Common myeloid progenitor, CD34-positive (primary cell): ENCODE data around the gene SMARCC2. TPM values are rescaled to one million over a fixed set of nuclear protein-coding genes. Genes with fewer than 3 reads are reported as not detected.

Source experiments
- CTCF ChIA-PET: fragments of 350-600 bp; sonication (Branson Sonifier 250); formaldehyde crosslinking; loops from one replicate; lab custom pipeline; 2021; ENCODE audit warnings: antibody characterized with exemption; lab: Charles Lee
- POLR2A ChIA-PET: fragments of 350-600 bp; sonication (Branson Sonifier 250); formaldehyde crosslinking; loops from one replicate; lab custom pipeline; 2021; ENCODE audit warnings: antibody characterized with exemption; lab: Charles Lee
- DNase-seq, 3 donors: peaks; one replicate each; pipeline versions ENCODE4 v3.0.0 to v3.0.0-alpha.2; 2013
- H3K27ac ChIP-seq, 2 experiments: 1 replicate in 1 of 2; 2 replicates in 1 of 2; pipeline ENCODE4 v1.7.0; 2013; ENCODE audit warnings: inconsistent platforms in 2 of 2, low read length in 2 of 2, mild to moderate bottlenecking in 2 of 2, low read depth in 1 of 2, moderate library complexity in 1 of 2; ENCODE audit not compliant: severe bottlenecking in 2 of 2, insufficient read depth in 1 of 2, poor library complexity in 1 of 2
- H3K27me3 ChIP-seq, 5 experiments: replicated peaks in 2 of 5; 1 replicate in 3 of 5; 2 replicates in 2 of 5; pipeline versions ENCODE4 v1.6.1 to v1.7.0; 2013; ENCODE audit warnings: low read length in 4 of 5, mild to moderate bottlenecking in 2 of 5, moderate library complexity in 2 of 5, inconsistent platforms in 1 of 5; ENCODE audit not compliant: insufficient read depth in 5 of 5, control insufficient read depth in 4 of 5
- H3K36me3 ChIP-seq, 4 experiments: 1 replicate in 2 of 4; 2 replicates in 2 of 4; pipeline versions ENCODE4 v1.6.1 to v1.7.0; 2013; ENCODE audit warnings: low read length in 3 of 4, control low read depth in 1 of 4, mild to moderate bottlenecking in 1 of 4; ENCODE audit not compliant: control insufficient read depth in 4 of 4, insufficient read depth in 4 of 4
- H3K4me1 ChIP-seq, 4 experiments: 1 replicate in 3 of 4; 2 replicates in 1 of 4; pipeline versions ENCODE4 v1.6.1 to v1.7.1; 2013; ENCODE audit warnings: low read length in 3 of 4, mild to moderate bottlenecking in 3 of 4, control low read depth in 1 of 4, inconsistent platforms in 1 of 4, moderate library complexity in 1 of 4; ENCODE audit not compliant: control insufficient read depth in 4 of 4, insufficient read depth in 4 of 4; ENCODE audit errors: control extremely low read depth in 1 of 4
- H3K4me3 ChIP-seq, 7 experiments: 1 replicate in 4 of 7; 2 replicates in 3 of 7; pipeline versions ENCODE4 v1.5.1 to v1.7.0; 2013; ENCODE audit warnings: mild to moderate bottlenecking in 7 of 7, low read length in 6 of 7, moderate library complexity in 6 of 7, inconsistent platforms in 2 of 7, low read depth in 2 of 7, control low read depth in 1 of 7; ENCODE audit not compliant: insufficient read depth in 4 of 7, control insufficient read depth in 1 of 7; ENCODE audit errors: extremely low read depth in 1 of 7
- H3K9me3 ChIP-seq, 5 experiments: 1 replicate in 4 of 5; 2 replicates in 1 of 5; pipeline versions ENCODE4 v1.6.1 to v1.7.1; 2013; ENCODE audit warnings: low read length in 4 of 5, mild to moderate bottlenecking in 2 of 5, inconsistent platforms in 1 of 5, low read depth in 1 of 5, moderate library complexity in 1 of 5; ENCODE audit not compliant: control insufficient read depth in 4 of 5, insufficient read depth in 2 of 5; ENCODE audit errors: control extremely low read depth in 1 of 5
- WGBS: methylation state at CpG from one replicate; pipeline ENCODE4 v1.1.5; 2013; ENCODE audit not compliant: insufficient coverage; 5-methylcytosine and 5-hydroxymethylcytosine counted together
- polyA plus RNA-seq: library from polyadenylated mRNA; unstranded; fragments of 120-200 nt; gene quantifications from one replicate; pipeline ENCODE4 v1.2.1, GENCODE V29; 2013

The SMARCC2 gene
- polyA plus RNA-seq = 101 TPM

- CTCF ChIA-PET = interaction anchor here (0.6 to 8.4 kb wide), 31 partner anchors 8 to 316 kb away, joined by 3 to 198 read pairs (median 4); partner anchors contain the start of genes ANKRD52, ESYT1, MYL6 and PAN2
- WGBS = under 1% methylated on average over 73 of the region's 93 CpGs
- Histone ChIP-seq H3K4me1 (peaks cover 8 to 36% (median 30%) of the 10 kb centered on the region in 4 experiments), H3K9me3 (no peaks in the 10 kb centered on the region), H3K36me3 (peaks cover 15 to 20% (median 17%) of the 10 kb centered on the region in 4 experiments), H3K27ac (peak within 1 kb of the TSS; percentile 66 to 87), H3K4me3 (peak within 1 kb of the TSS; percentile 65 to 95 (median 88)), H3K27me3 (no peaks in the 10 kb centered on the region)
- POLR2A ChIA-PET = interaction anchor here (0.6 to 3.0 kb wide), 13 partner anchors 12 to 473 kb away, joined by 3 to 13 read pairs (median 3); partner anchors contain the start of genes ANKRD52, BLOC1S1, ESYT1 and RNF41
- DNase-seq = peak; percentile 86 to 89 (median 87)
Observed at GRCh38 chr12:56189099-56189917, at the start of gene SMARCC2. TSS of gene SMARCC2 (minus strand) at chr12:56189483. CDS start at chr12:56189461, 22 bp downstream.

GRCh38 chr12:56237552-56237951 lies 48.3 kb upstream of the SMARCC2 start:
- ChIA-PET POLR2A (no interaction called here), CTCF (interaction anchor here (0.9 to 2.8 kb wide), 7 partner anchors 10 to 109 kb away, joined by 3 to 9 read pairs (median 5); partner anchors contain the start of gene ESYT1)
- H3K4me1 ChIP-seq = peaks cover 0 to 3% (median 0%) of the 10 kb centered on the region in 4 experiments
- H3K27me3 ChIP-seq = no peaks in the 10 kb centered on the region
- H3K9me3 ChIP-seq = no peaks in the 10 kb centered on the region
- no peak overlapping the region for H3K27ac ChIP-seq
- WGBS = 86% methylated on average over 7 of the region's 11 CpGs
- H3K36me3 ChIP-seq = peaks cover 2 to 54% (median 30%) of the 10 kb centered on the region in 4 experiments
- DNase-seq = no peak
- no peak overlapping the region for H3K4me3 ChIP-seq

- no peaks in the 10 kb centered on the region for H3K4me1 ChIP-seq
- no peaks in the 10 kb centered on the region for H3K27me3 ChIP-seq
- H3K9me3 ChIP-seq = no peaks in the 10 kb centered on the region
- H3K27ac ChIP-seq = no peak overlapping the region
- ChIA-PET CTCF (interaction anchor here (0.9 to 2.4 kb wide), 6 partner anchors 10 to 117 kb away, joined by 3 to 6 read pairs (median 4); no protein-coding TSS in a partner anchor), POLR2A (no interaction called here)
- WGBS = 85% methylated on average over 5 of the region's 5 CpGs
- no peak overlapping the region for H3K4me3 ChIP-seq
- H3K36me3 ChIP-seq = peaks cover 2 to 48% (median 27%) of the 10 kb centered on the region in 4 experiments
- DNase-seq = no peak
Observed at GRCh38 chr12:56236985-56237384, 47.7 kb upstream of the SMARCC2 start.

GRCh38 chr12:56236091-56236490 lies 46.8 kb upstream of the SMARCC2 start:
- peaks cover 0 to 39% (median 23%) of the 10 kb centered on the region in 4 experiments for H3K36me3 ChIP-seq
- no peaks in the 10 kb centered on the region for H3K4me1 ChIP-seq
- H3K27ac ChIP-seq = no peak overlapping the region
- WGBS = 100% methylated on average over 6 of the region's 6 CpGs
- CTCF ChIA-PET = interaction anchor here (1.0 to 2.4 kb wide), 8 partner anchors 10 to 228 kb away, joined by 3 to 6 read pairs (median 4); no protein-coding TSS in a partner anchor
- H3K4me3 ChIP-seq = no peak overlapping the region
- no peak for DNase-seq
- no peaks in the 10 kb centered on the region for H3K27me3 ChIP-seq
- no peaks in the 10 kb centered on the region for H3K9me3 ChIP-seq
- POLR2A ChIA-PET = interaction anchor here (0.7 to 0.9 kb wide), 2 partner anchors 12 to 18 kb away, joined by 3 read pairs; no protein-coding TSS in a partner anchor

- ChIA-PET POLR2A (no interaction called here), CTCF (interaction anchor here (1.2 to 1.7 kb wide), 3 partner anchors 12 to 44 kb away, joined by 3 to 5 read pairs (median 3); no protein-coding TSS in a partner anchor)
- DNase-seq = no peak
- Histone ChIP-seq H3K4me1 (no peaks in the 10 kb centered on the region), H3K27ac (no peak overlapping the region), H3K4me3 (no peak overlapping the region), H3K9me3 (no peaks in the 10 kb centered on the region), H3K36me3 (peaks cover 0 to 30% (median 20%) of the 10 kb centered on the region in 4 experiments), H3K27me3 (no peaks in the 10 kb centered on the region)
- 93% methylated on average over 15 of the region's 16 CpGs for WGBS
Observed at GRCh38 chr12:56234746-56235436, 45.6 kb upstream of the SMARCC2 start.

- Histone ChIP-seq H3K4me3 (no peak overlapping the region), H3K4me1 (no peaks in the 10 kb centered on the region), H3K27me3 (no peaks in the 10 kb centered on the region), H3K9me3 (no peaks in the 10 kb centered on the region), H3K36me3 (peaks cover 0 to 10% (median 7%) of the 10 kb centered on the region in 4 experiments), H3K27ac (no peak overlapping the region)
- 97% methylated on average over 4 of the region's 11 CpGs for WGBS
- ChIA-PET POLR2A (no interaction called here), CTCF (interaction anchor here (0.5 to 4.8 kb wide), 3 partner anchors 25 to 247 kb away, joined by 3 to 26 read pairs (median 3); no protein-coding TSS in a partner anchor)
- no peak for DNase-seq
Observed at GRCh38 chr12:56231184-56231582, 41.9 kb upstream of the SMARCC2 start.
